Activated CD8-positive, alpha-beta memory T cell treated with anti-CD3 and anti-CD28 coated beads, Interleukin-2, amount 50 U/mL, for 48 hours (primary cell): ENCODE measurements around the gene RAP1GAP.
"Not testable (repeated sequence)": the region's sequence is repeated elsewhere in the genome, so short reads cannot be mapped to it uniquely, and the experiment has no call there.

Source experiments
- DNase-seq: peaks from one replicate; pipeline ENCODE4 v3.0.0-alpha.2; 2020

RAP1GAP gene

GRCh38 chr1:21567241-21568005 lies 101.7 kb downstream of the RAP1GAP start:
- DNase-seq = no peak

GRCh38 chr1:21566361-21566760 lies 102.8 kb downstream of the RAP1GAP start:
- DNase-seq = not testable (repeated sequence)

GRCh38 chr1:21565285-21565684 lies 103.9 kb downstream of the RAP1GAP start:
- no peak for DNase-seq

- DNase-seq = no peak
These were observed 104.5 kb downstream of the RAP1GAP start for GRCh38 chr1:21564521-21565095.

- no peak for DNase-seq
These were observed 105.2 kb downstream of the RAP1GAP start for GRCh38 chr1:21563971-21564370.

GRCh38 chr1:21562896-21563295 lies 106.3 kb downstream of the RAP1GAP start:
- DNase-seq = no peak

GRCh38 chr1:21560916-21561638 lies 108.1 kb downstream of the RAP1GAP start:
- DNase-seq = no peak

- no peak for DNase-seq
These were observed 109.2 kb downstream of the RAP1GAP start for GRCh38 chr1:21559788-21560567.

- DNase-seq = no peak
These were observed 115.8 kb downstream of the RAP1GAP start for GRCh38 chr1:21553116-21553926.

- no peak for DNase-seq
These were observed 116.4 kb downstream of the RAP1GAP start for GRCh38 chr1:21552715-21553114.

- DNase-seq = no peak
These were observed 118.2 kb downstream of the RAP1GAP start for GRCh38 chr1:21550866-21551475.

GRCh38 chr1:21550097-21550496 lies 119.1 kb downstream of the RAP1GAP start:
- no peak for DNase-seq

GRCh38 chr1:21547876-21548275 lies 121.3 kb downstream of the RAP1GAP start:
- no peak for DNase-seq
